ENCODE results near the gene CEMIP. TPM values are rescaled to one million over a fixed set of nuclear protein-coding genes. Genes with fewer than 3 reads are reported as not detected.

CEMIP gene
- total RNA-seq, 1 experiment from 2014 or later: 0.61 TPM

DNA sequence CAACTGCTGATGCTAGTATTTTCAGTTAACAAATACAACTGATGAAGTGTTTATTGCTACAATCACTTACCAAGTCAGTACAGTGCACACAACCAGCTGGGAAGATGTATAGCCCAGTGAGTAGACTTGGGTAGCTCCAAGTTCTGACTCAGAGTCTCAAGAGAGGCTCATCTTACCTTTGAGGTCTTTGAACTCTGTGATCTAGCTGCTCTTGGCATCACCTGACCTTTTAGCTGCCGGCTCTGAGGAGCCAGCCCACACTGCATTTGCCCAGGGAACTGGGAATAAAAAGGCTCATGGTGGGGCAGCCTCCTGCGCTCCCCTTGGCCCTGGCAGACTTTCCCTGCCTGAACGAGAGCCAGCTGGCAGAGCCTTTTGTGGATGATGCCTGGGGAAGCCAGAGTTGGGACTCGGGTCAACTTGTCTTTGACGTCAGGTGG, 82.6 kb downstream of the CEMIP start:
- Histone ChIP-seq H3K79me2 (ENCODE audit: low read depth) (no peaks in the 10 kb centered on the region), H3K4me2 (no peak overlapping the region), H3F3A (ENCODE audit: insufficient read depth, low read depth) (peaks cover 14% of the 10 kb centered on the region), H4K20me1 (ENCODE audit: insufficient read depth) (no peaks in the 10 kb centered on the region), H3K4me3 (no peak overlapping the region), H3K9me3 (ENCODE audit: insufficient read depth, low read depth) (no peaks in the 10 kb centered on the region), H3K27ac (no peak overlapping the region), H3K4me1 (replicated peaks; ENCODE audit: insufficient read depth) (peaks cover 12% of the 10 kb centered on the region), H3K36me3 (ENCODE audit: low read depth) (no peaks in the 10 kb centered on the region), H3K27me3 (ENCODE audit: insufficient read depth, low read depth) (no peaks in the 10 kb centered on the region), H3K9me2 (ENCODE audit: insufficient read depth) (no peaks in the 10 kb centered on the region), H2AFZ (no peak overlapping the region)
- intact Hi-C loops (cut with micrococcal nuclease; ENCODE audit: unreplicated experiment): no loop called here
- TF ChIP-seq EZH2 (IDR thresholded peaks at IDR 0.05; ENCODE audit: low read depth) (no peak), CTCF (conservative IDR thresholded peaks at IDR 0.05) (no peak)
- no peak for DNase-seq
- POLR2A ChIA-PET (ENCODE audit: unreplicated experiment): no interaction called here
- BruUV-seq (replicated peaks): no TSS peak
- CTCF ChIA-PET: no interaction called here

- Histone ChIP-seq H3K36me3 (ENCODE audit: low read depth) (no peaks in the 10 kb centered on the region), H3K4me1 (replicated peaks; ENCODE audit: insufficient read depth) (no peaks in the 10 kb centered on the region), H4K20me1 (ENCODE audit: insufficient read depth) (no peaks in the 10 kb centered on the region), H3K27ac (no peak overlapping the region), H3K9me2 (ENCODE audit: insufficient read depth) (no peaks in the 10 kb centered on the region), H3K79me2 (ENCODE audit: low read depth) (no peaks in the 10 kb centered on the region), H3K27me3 (ENCODE audit: insufficient read depth, low read depth) (no peaks in the 10 kb centered on the region), H3K9me3 (ENCODE audit: insufficient read depth, low read depth) (no peaks in the 10 kb centered on the region), H3K4me3 (no peak overlapping the region), H3K4me2 (no peak overlapping the region), H2AFZ (no peak overlapping the region), H3F3A (ENCODE audit: insufficient read depth, low read depth) (no peaks in the 10 kb centered on the region)
- intact Hi-C loops (cut with micrococcal nuclease; ENCODE audit: unreplicated experiment): no loop called here
- ChIA-PET CTCF (no interaction called here), POLR2A (ENCODE audit: unreplicated experiment) (interaction anchor here (0.6 kb wide), 1 partner anchor 58 kb away, joined by 3 read pairs; no protein-coding TSS in a partner anchor)
- BruUV-seq (replicated peaks): no TSS peak
- no peak for DNase-seq
- no peak for TF ChIP-seq CTCF (conservative IDR thresholded peaks at IDR 0.05)
- TF ChIP-seq EZH2 (IDR thresholded peaks at IDR 0.05; ENCODE audit: low read depth): no peak
Measured at GRCh38 chr15:80864666-80865065, 85.5 kb downstream of the CEMIP start.

- Histone ChIP-seq H3K27ac (no peak overlapping the region), H2AFZ (no peak overlapping the region), H3K4me3 (no peak overlapping the region), H3K4me2 (no peak overlapping the region), H3K4me1 (replicated peaks; ENCODE audit: insufficient read depth) (no peaks in the 10 kb centered on the region), H3K9me3 (ENCODE audit: insufficient read depth, low read depth) (no peaks in the 10 kb centered on the region), H4K20me1 (ENCODE audit: insufficient read depth) (no peaks in the 10 kb centered on the region), H3K36me3 (ENCODE audit: low read depth) (no peaks in the 10 kb centered on the region), H3F3A (ENCODE audit: insufficient read depth, low read depth) (no peaks in the 10 kb centered on the region), H3K79me2 (ENCODE audit: low read depth) (no peaks in the 10 kb centered on the region), H3K9me2 (ENCODE audit: insufficient read depth) (no peaks in the 10 kb centered on the region), H3K27me3 (ENCODE audit: insufficient read depth, low read depth) (no peaks in the 10 kb centered on the region)
- TF ChIP-seq EZH2 (IDR thresholded peaks at IDR 0.05; ENCODE audit: low read depth) (no peak), CTCF (conservative IDR thresholded peaks at IDR 0.05) (no peak)
- CTCF ChIA-PET: no interaction called here
- intact Hi-C loops (cut with micrococcal nuclease; ENCODE audit: unreplicated experiment): no loop called here
- DNase-seq: no peak
- no TSS peak for BruUV-seq (replicated peaks)
- POLR2A ChIA-PET (ENCODE audit: unreplicated experiment): no interaction called here
Measured at GRCh38 chr15:80866936-80867335, 87.8 kb downstream of the CEMIP start.
